Choroid plexus epithelial cell (primary cell): Measurements from ENCODE around the gene MIA2.
"Not testable (repeated sequence)": the region's sequence is repeated elsewhere in the genome, so short reads cannot be mapped to it uniquely, and the experiment has no call there.

ENCODE experiments used
- DNase-seq: peaks from one replicate; pipeline ENCODE4 v3.0.0-alpha.2; 2010; ENCODE audit warnings: low read depth
- H3K4me3 ChIP-seq: 2 replicates; pipeline ENCODE4 v1.5.1; 2011; ENCODE audit warnings: low read depth, mild to moderate bottlenecking, control low read depth, low read length, moderate library complexity
- CTCF ChIP-seq: conservative IDR thresholded peaks from 2 replicates; pipeline ENCODE4 v1.5.1; 2011; ENCODE audit warnings: low read depth, mild to moderate bottlenecking, control low read depth, inconsistent platforms, low read length, moderate library complexity

The MIA2 gene

GRCh38 chr14:39233680-39234326 lies at the start of gene MIA2:
Gene MIA2, plus strand, starts transcription at chr14:39233915. Its CDS starts 200 bp downstream, at chr14:39234115.
- TF ChIP-seq CTCF, result no peak
- DNase-seq, result no peak
- H3K4me3 ChIP-seq, result no peak within 1 kb of the TSS

GRCh38 chr14:39184628-39185255 lies 49.0 kb upstream of the MIA2 start:
- no peak overlapping the region for H3K4me3 ChIP-seq
- no peak for TF ChIP-seq CTCF

GRCh38 chr14:39185256-39186049 lies 48.3 kb upstream of the MIA2 start:
- no peak for TF ChIP-seq CTCF
- no peak for DNase-seq
- no peak overlapping the region for H3K4me3 ChIP-seq

More at GRCh38 chr14:39184628-39185255, 49.0 kb upstream of the MIA2 start:
- DNase-seq, result no peak

GRCh38 chr14:39186941-39187525 lies 46.7 kb upstream of the MIA2 start:
- DNase-seq, result no peak
- TF ChIP-seq CTCF, result no peak
- no peak overlapping the region for H3K4me3 ChIP-seq

- no peak for TF ChIP-seq CTCF
- H3K4me3 ChIP-seq, result no peak overlapping the region
- DNase-seq, result no peak
Observed at GRCh38 chr14:39203659-39204606, 29.8 kb upstream of the MIA2 start.

- not testable (repeated sequence) for DNase-seq, H3K4me3 ChIP-seq
Observed at GRCh38 chr14:39207430-39207829, 26.3 kb upstream of the MIA2 start.
